Natural killer cell treated with Interleukin-12 subunit alpha and Interleukin-12 subunit beta and Interleukin-15 and Interleukin-18, amount 100 ng/mL, for 72 hours (primary cell): ENCODE data around the gene PTPRR. TPM values are rescaled to one million over a fixed set of nuclear protein-coding genes. Genes with fewer than 3 reads are reported as not detected.

Experiments
- ATAC-seq, 2 donors: fragments of 150-1000 bp; cut with Tn5 transposase in 1 of 2; sonication (Bioruptor Pico), chemical (Tn5 transposase) in 1 of 2; 2 replicates each; pipeline ENCODE4 v1.10.0; 2021
- DNase-seq: peaks from one replicate; pipeline ENCODE4 v3.0.0; 2022; ENCODE audit warnings: low spot score
- H3K27ac Mint-ChIP-seq, 2 donors: 1 replicate in 1 of 2; 2 replicates in 1 of 2; pipeline ENCODE4 v1.8.0; 2022; ENCODE audit warnings: mixed read lengths in 2 of 2, mild to moderate bottlenecking in 1 of 2, moderate library complexity in 1 of 2
- H3K27me3 Mint-ChIP-seq, 2 donors: 1 replicate in 1 of 2; 2 replicates in 1 of 2; pipeline ENCODE4 v1.8.0; 2022; ENCODE audit warnings: mixed read lengths in 2 of 2
- H3K36me3 Mint-ChIP-seq: one replicate; pipeline ENCODE4 v1.8.0; 2022; ENCODE audit warnings: mixed read lengths
- H3K4me1 Mint-ChIP-seq, 2 donors: 1 replicate in 1 of 2; 2 replicates in 1 of 2; pipeline ENCODE4 v1.8.0; 2022; ENCODE audit warnings: low read depth in 2 of 2, mixed read lengths in 2 of 2, mild to moderate bottlenecking in 1 of 2
- H3K4me3 Mint-ChIP-seq: one replicate; pipeline ENCODE4 v1.8.0; 2022; ENCODE audit warnings: mixed read lengths
- H3K9me3 Mint-ChIP-seq: 2 replicates; pipeline ENCODE4 v1.8.0; 2022; ENCODE audit warnings: mixed read lengths
- total RNA-seq, 2 donors: library from RNA; stranded (reverse); gene quantifications; one replicate each; pipeline ENCODE4 v1.2.3, GENCODE V29; 2022

Gene PTPRR
- total RNA-seq, 2 donors from 2014 or later, result not detected

- H3K4me3 Mint-ChIP-seq, result no peak overlapping the region
- H3K27ac Mint-ChIP-seq, result no peak overlapping the region
- ATAC-seq (no peak), DNase-seq (no peak)
- peaks cover 8% of the 10 kb centered on the region for H3K9me3 Mint-ChIP-seq
- no peaks in the 10 kb centered on the region for H3K36me3 Mint-ChIP-seq
- no peaks in the 10 kb centered on the region for H3K4me1 Mint-ChIP-seq
- H3K27me3 Mint-ChIP-seq, result no peaks in the 10 kb centered on the region
Observed at GRCh38 chr12:70885956-70886355, 34.6 kb downstream of the PTPRR start.

- Mint-ChIP-seq H3K9me3 (peaks cover 3% of the 10 kb centered on the region), H3K4me3 (no peak overlapping the region), H3K36me3 (no peaks in the 10 kb centered on the region), H3K27ac (no peak overlapping the region), H3K27me3 (no peaks in the 10 kb centered on the region), H3K4me1 (no peaks in the 10 kb centered on the region)
- DNase-seq (no peak), ATAC-seq (no peak)
Observed at GRCh38 chr12:70883855-70884254, 36.7 kb downstream of the PTPRR start.

- H3K4me3 Mint-ChIP-seq, result no peak overlapping the region
- no peak overlapping the region for H3K27ac Mint-ChIP-seq
- H3K27me3 Mint-ChIP-seq, result no peaks in the 10 kb centered on the region
- H3K36me3 Mint-ChIP-seq, result no peaks in the 10 kb centered on the region
- DNase-seq (no peak), ATAC-seq (no peak)
- no peaks in the 10 kb centered on the region for H3K4me1 Mint-ChIP-seq
- peaks cover 11% of the 10 kb centered on the region for H3K9me3 Mint-ChIP-seq
Observed at GRCh38 chr12:70880744-70881143, 39.8 kb downstream of the PTPRR start.

DNA sequence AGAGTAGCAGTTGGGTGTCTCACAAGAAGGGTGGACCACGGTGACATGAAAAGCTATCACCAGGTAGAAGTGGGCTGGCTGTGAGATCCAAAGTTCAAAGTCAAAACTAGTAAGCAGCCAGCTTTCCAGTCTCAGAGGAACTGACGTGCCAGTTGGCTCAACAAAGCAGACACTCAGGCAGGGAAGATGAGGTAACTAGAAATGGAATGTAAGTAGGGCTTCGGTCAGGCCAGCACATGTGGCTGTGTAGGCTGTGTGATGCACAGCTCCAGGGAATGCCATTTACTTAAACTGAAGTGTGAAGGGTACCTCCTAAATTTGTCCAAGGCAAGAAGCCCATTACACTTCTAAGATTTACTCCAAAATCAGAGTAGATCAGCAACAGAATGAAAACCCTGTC lies 43.6 kb downstream of the PTPRR start:
- Mint-ChIP-seq H3K9me3 (peaks cover 10% of the 10 kb centered on the region), H3K36me3 (no peaks in the 10 kb centered on the region), H3K27ac (no peak overlapping the region), H3K27me3 (no peaks in the 10 kb centered on the region), H3K4me3 (no peak overlapping the region), H3K4me1 (no peaks in the 10 kb centered on the region)
- DNase-seq (no peak), ATAC-seq (no peak)

GRCh38 chr12:70875628-70876027 lies 44.9 kb downstream of the PTPRR start:
- no peaks in the 10 kb centered on the region for H3K27me3 Mint-ChIP-seq
- no peaks in the 10 kb centered on the region for H3K36me3 Mint-ChIP-seq
- H3K27ac Mint-ChIP-seq, result no peak overlapping the region
- DNase-seq, result no peak
- no peaks in the 10 kb centered on the region for H3K4me1 Mint-ChIP-seq
- no peak overlapping the region for H3K4me3 Mint-ChIP-seq
- no peak for ATAC-seq
- H3K9me3 Mint-ChIP-seq, result peaks cover 10% of the 10 kb centered on the region

- Mint-ChIP-seq H3K27ac (no peak overlapping the region), H3K4me3 (no peak overlapping the region), H3K36me3 (no peaks in the 10 kb centered on the region), H3K9me3 (no peaks in the 10 kb centered on the region), H3K27me3 (no peaks in the 10 kb centered on the region), H3K4me1 (no peaks in the 10 kb centered on the region)
- ATAC-seq (no peak), DNase-seq (no peak)
Observed at GRCh38 chr12:70854881-70855568, 65.5 kb downstream of the PTPRR start.

DNA sequence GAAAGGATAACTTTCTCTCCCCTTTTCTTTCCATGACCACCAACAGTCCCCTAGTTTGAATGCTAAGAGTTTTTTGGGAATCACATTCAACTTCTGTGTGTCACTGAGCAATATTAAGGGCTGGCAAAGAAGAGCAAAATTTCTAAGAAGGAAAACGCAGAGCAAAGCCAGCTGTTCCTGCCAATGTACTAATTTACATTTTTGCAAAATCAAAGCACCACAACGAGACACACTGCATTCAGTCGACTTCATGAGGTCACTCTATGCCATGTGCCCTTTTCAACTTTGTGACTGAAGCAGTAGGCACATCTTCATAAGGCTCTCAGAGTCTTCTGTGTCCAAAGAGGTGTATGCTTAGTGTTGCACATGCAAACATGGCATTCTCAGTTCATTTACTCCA lies 66.4 kb downstream of the PTPRR start:
- ATAC-seq (no peak), DNase-seq (no peak)
- Mint-ChIP-seq H3K4me1 (no peaks in the 10 kb centered on the region), H3K27me3 (no peaks in the 10 kb centered on the region), H3K36me3 (no peaks in the 10 kb centered on the region), H3K27ac (no peak overlapping the region), H3K4me3 (no peak overlapping the region), H3K9me3 (no peaks in the 10 kb centered on the region)

GRCh38 chr12:70853326-70853725 lies 67.2 kb downstream of the PTPRR start:
- H3K4me1 Mint-ChIP-seq, result no peaks in the 10 kb centered on the region
- H3K27me3 Mint-ChIP-seq, result no peaks in the 10 kb centered on the region
- no peak overlapping the region for H3K27ac Mint-ChIP-seq
- no peak overlapping the region for H3K4me3 Mint-ChIP-seq
- ATAC-seq (no peak), DNase-seq (no peak)
- no peaks in the 10 kb centered on the region for H3K36me3 Mint-ChIP-seq
- H3K9me3 Mint-ChIP-seq, result no peaks in the 10 kb centered on the region

DNA sequence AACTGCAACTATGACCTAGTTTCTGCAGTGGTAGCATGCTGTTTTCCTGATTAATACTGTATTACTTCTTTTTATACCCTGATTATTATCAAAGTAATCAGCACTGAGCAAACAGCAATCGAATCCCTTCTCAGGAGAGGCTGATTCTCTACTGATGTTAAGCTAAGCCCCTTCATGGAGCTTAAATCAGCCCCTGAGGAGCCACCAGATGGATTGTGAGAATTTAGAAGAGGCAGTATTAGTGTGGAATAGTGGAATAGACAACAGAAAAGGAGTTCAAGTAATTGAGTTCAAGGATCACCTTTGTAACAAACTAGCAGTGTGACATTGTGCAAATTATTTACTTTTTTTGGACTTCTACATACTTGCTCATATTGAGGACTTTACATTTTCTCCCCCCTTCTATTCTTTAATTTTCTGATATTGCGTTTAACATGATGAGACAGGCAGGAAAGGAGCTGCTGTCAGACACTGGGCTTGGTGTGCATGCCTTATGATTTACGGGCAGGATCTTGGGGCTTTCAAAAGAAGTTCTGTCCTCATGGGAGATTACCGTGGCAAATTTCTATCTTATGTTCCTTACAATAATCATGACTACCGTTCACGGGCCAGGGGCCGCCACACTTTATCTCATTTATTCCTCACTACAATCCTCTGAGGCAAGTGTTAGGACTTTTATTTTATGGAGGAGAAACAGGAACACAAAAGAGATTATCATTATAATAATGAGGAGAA lies 68.0 kb downstream of the PTPRR start:
- H3K27ac Mint-ChIP-seq, result no peak overlapping the region

DNA sequence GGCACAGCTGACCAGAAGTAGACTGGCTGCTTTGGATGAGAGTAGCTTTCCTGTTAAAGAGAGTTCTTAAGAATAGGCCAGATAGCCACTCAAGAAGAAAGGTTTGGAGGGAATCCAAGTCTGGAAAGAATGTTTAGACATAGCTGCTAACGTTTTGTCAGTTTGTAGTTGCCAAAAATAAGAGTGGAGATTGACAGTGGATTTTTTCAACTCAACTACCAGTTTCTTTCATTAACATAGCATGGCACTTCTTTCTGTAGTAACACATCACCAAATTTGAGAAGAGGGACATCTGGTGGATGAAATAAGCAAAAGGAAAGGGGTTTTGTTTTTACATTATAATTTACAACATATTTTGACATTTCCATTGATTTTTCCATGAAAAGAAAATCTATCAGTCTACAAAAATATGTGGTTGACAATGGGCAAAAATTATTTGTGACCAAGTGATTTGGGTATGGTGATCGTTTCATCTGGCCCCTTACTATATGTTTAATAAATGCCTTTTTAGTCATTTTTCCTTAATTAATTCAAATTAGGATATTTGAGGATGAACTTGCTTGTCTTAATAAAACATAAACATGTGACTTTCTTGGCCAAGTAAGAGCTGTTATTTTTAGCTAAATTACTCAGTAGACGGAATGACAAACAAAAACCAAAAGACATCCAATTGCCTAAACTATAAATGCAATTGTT lies 71.1 kb downstream of the PTPRR start:
- ATAC-seq (no peak), DNase-seq (no peak)
- Mint-ChIP-seq H3K27ac (no peak overlapping the region), H3K4me1 (no peaks in the 10 kb centered on the region), H3K36me3 (no peaks in the 10 kb centered on the region), H3K27me3 (no peaks in the 10 kb centered on the region), H3K4me3 (no peak overlapping the region), H3K9me3 (no peaks in the 10 kb centered on the region)

More for the DNA sequence above, 68.0 kb downstream of the PTPRR start:
- Mint-ChIP-seq H3K36me3 (no peaks in the 10 kb centered on the region), H3K4me3 (no peak overlapping the region), H3K9me3 (no peaks in the 10 kb centered on the region), H3K27me3 (no peaks in the 10 kb centered on the region), H3K4me1 (no peaks in the 10 kb centered on the region)
- DNase-seq, result no peak
- no peak for ATAC-seq

DNA sequence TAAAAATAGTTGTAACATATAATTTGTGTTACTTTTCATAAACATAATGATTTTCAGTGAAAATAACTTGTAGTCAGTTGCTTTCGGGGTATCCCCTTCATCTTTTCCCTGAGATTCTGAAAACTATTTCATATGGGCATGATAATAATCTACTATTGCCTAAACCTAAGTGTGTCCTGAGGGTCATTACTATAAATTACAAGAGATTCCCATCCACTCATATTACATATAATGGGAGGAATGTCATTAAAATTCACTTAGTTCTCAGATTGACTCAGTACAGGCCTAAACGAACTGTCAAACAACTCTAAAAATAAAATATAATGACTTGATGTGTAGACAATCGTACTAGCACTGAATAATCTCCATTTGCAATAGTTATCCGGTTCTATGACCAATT lies 72.7 kb downstream of the PTPRR start:
- Mint-ChIP-seq H3K9me3 (no peaks in the 10 kb centered on the region), H3K36me3 (no peaks in the 10 kb centered on the region), H3K4me1 (no peaks in the 10 kb centered on the region), H3K27ac (no peak overlapping the region), H3K4me3 (no peak overlapping the region), H3K27me3 (no peaks in the 10 kb centered on the region)
- ATAC-seq (no peak), DNase-seq (no peak)

DNA sequence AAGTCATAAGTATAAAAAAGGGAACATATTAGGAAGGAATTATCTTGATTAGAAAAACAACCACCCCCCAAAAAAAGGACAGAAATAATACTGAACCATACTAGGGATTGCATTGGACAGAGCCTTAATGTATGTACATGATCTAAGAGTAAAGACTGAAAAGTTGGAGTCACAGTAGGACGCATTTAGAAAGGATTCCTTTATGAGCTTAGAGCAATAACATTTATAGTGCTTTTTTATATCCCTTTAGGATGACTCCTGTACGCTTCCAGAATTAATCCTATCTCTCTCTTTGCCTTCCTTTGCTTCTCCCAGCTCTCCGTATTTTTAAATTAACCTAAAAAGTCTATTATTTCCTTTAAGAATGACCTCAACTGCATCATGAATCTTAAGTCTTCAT lies 75.3 kb downstream of the PTPRR start:
- H3K4me1 Mint-ChIP-seq, result no peaks in the 10 kb centered on the region
- no peak overlapping the region for H3K27ac Mint-ChIP-seq
- ATAC-seq, result no peak

DNA sequence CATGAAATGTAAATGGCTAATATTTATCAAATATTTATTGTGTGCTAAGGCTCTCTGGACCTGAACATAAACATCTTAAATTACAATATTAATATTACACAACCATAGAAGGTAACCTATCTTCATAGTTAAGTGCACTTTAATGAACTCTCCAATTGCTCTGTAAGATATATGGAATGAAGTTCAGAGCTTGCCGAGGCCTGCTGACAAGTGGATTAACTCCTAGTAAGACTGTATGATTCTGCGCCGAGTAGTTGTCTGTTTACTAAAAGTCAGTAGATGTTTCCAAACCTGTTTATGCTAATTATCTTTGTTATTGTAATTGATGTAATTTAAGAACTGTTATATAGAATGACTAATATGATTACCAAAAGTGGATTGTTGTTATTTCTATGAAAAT lies 77.2 kb downstream of the PTPRR start:
- H3K27ac Mint-ChIP-seq, result no peak overlapping the region
- no peaks in the 10 kb centered on the region for H3K27me3 Mint-ChIP-seq
- peaks cover 3% of the 10 kb centered on the region for H3K9me3 Mint-ChIP-seq
- ATAC-seq (no peak), DNase-seq (no peak)
- H3K36me3 Mint-ChIP-seq, result no peaks in the 10 kb centered on the region
- no peaks in the 10 kb centered on the region for H3K4me1 Mint-ChIP-seq
- no peak overlapping the region for H3K4me3 Mint-ChIP-seq

More for the DNA sequence above, 75.3 kb downstream of the PTPRR start:
- Mint-ChIP-seq H3K36me3 (no peaks in the 10 kb centered on the region), H3K9me3 (peaks cover 3% of the 10 kb centered on the region), H3K27me3 (no peaks in the 10 kb centered on the region), H3K4me3 (no peak overlapping the region)
- no peak for DNase-seq

DNA sequence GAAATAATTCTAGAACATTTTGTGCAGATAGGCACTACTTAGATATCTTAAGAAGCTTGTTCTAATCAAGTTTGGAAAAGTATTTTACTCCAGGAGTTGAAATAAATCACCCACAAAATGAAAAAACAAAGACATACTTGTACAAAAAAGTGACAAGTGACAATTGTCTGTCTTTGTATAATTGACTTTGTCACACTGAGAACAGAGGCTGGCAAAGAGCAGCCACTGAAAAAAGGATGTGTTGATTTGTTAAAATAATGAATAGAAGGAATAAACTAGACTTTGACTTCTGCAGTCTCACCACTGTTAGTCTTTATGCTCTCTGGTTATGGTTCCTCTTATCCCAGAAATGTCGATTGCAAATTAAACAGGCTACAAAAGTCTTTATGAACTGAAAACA lies 77.6 kb downstream of the PTPRR start:
- DNase-seq (no peak), ATAC-seq (no peak)
- Mint-ChIP-seq H3K27ac (no peak overlapping the region), H3K4me3 (no peak overlapping the region), H3K36me3 (no peaks in the 10 kb centered on the region), H3K9me3 (peaks cover 3% of the 10 kb centered on the region), H3K27me3 (no peaks in the 10 kb centered on the region), H3K4me1 (no peaks in the 10 kb centered on the region)
